ENCODE results near the gene RAC3.

Gene RAC3

DNA sequence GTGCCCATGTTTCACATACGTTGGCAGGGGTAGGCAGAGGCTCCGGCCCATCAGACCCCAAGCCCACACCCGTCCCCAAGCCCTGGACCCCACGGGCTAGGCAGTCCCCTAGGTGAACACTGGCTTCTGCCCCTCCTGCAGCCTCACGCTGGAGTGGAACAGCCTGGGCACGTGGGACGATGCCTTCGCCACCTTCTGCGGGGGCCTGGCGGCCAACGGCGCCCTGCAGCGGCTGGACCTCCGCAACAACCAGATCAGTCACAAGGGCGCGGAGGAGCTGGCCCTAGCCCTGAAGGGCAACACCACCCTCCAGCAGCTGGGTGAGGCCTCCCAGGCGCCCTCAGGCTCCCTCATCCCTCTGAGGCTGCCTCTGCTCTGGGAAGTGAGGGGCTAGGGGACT, 6.6 kb upstream of the RAC3 start:
- no peak for DNase-seq
- Histone ChIP-seq H3K36me3 (ENCODE audit: control insufficient read depth, insufficient read depth, low read length) (no peaks in the 10 kb centered on the region), H3K27me3 (replicated peaks; ENCODE audit: control insufficient read depth, insufficient read depth, low read length, poor library complexity, severe bottlenecking) (no peaks in the 10 kb centered on the region), H3K27ac (ENCODE audit: insufficient read depth, low read length, poor library complexity, severe bottlenecking) (no peak overlapping the region), H3K4me3 (ENCODE audit: insufficient read depth, low read depth, low read length, poor library complexity, severe bottlenecking) (no peak overlapping the region), H3K4me1 (ENCODE audit: control insufficient read depth, insufficient read depth, low read length, poor library complexity, severe bottlenecking) (peaks cover 26% of the 10 kb centered on the region), H3K9me3 (ENCODE audit: control insufficient read depth, low read length) (no peaks in the 10 kb centered on the region)

DNA sequence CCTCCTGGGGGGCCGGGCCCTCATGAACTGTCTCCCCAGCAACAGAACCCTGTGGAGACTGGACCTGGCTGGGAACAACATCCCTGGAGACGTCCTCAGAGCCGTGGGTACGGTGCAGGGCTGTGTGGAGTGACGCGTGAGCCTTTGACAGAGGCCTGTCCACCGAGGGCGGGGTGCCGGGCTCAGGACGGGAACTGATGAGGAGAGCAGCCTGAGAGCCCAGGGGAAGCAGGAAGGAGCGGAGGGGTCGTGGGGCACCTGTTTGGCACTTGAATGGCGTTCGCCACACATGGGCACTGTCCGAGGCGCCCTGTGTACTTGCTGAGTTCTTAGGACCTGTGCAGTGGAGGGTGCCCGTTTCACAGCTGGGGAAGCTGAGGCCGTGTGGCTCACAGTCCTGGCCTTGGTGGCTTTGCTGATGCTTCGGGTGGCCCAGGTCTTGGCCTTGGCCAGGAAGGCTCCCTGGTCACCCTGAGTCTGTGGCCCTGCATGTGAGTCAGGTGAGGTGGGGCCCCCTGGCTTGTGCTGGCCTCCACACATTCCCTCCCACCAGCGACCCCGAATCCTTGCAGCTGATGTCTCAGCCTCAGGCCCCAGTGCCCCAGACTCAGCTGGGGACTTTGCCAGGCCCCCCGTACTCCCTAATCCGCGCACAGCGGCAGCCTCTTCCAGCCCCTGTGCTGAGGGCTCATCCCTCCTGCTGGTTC, 5.9 kb upstream of the RAC3 start:
- no peak overlapping the region for H3K27ac ChIP-seq (ENCODE audit: insufficient read depth, low read length, poor library complexity, severe bottlenecking)
- DNase-seq = no peak
- peaks cover 33% of the 10 kb centered on the region for H3K4me1 ChIP-seq (ENCODE audit: control insufficient read depth, insufficient read depth, low read length, poor library complexity, severe bottlenecking)
- no peaks in the 10 kb centered on the region for H3K36me3 ChIP-seq (ENCODE audit: control insufficient read depth, insufficient read depth, low read length)
- H3K27me3 ChIP-seq (replicated peaks; ENCODE audit: control insufficient read depth, insufficient read depth, low read length, poor library complexity, severe bottlenecking) = no peaks in the 10 kb centered on the region
- no peaks in the 10 kb centered on the region for H3K9me3 ChIP-seq (ENCODE audit: control insufficient read depth, low read length)
- H3K4me3 ChIP-seq (ENCODE audit: insufficient read depth, low read depth, low read length, poor library complexity, severe bottlenecking) = no peak overlapping the region

DNA sequence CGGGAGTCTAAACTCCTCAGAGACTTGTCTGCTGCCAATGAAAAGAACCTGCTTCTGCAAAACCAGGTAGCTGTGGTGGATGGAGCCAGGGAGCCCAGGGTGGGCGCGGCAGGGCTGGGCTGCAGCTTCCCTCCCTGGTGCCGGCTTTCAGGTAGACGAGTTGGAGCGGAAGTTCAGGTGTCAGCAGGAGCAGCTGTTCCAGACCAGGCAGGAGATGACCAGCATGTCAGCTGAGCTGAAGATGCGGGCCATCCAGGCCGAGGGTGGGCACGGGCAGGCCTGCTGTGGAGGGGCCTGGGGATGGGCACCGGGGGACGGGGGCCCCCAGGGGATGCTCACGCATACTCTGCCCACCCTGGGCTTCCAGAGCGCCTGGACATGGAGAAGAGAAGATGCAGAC, 3.2 kb upstream of the RAC3 start:
- Histone ChIP-seq H3K27me3 (replicated peaks; ENCODE audit: control insufficient read depth, insufficient read depth, low read length, poor library complexity, severe bottlenecking) (no peaks in the 10 kb centered on the region), H3K4me1 (ENCODE audit: control insufficient read depth, insufficient read depth, low read length, poor library complexity, severe bottlenecking) (peaks cover 24% of the 10 kb centered on the region), H3K4me3 (ENCODE audit: insufficient read depth, low read depth, low read length, poor library complexity, severe bottlenecking) (no peak overlapping the region), H3K36me3 (ENCODE audit: control insufficient read depth, insufficient read depth, low read length) (no peaks in the 10 kb centered on the region), H3K27ac (ENCODE audit: insufficient read depth, low read length, poor library complexity, severe bottlenecking) (no peak overlapping the region), H3K9me3 (ENCODE audit: control insufficient read depth, low read length) (no peaks in the 10 kb centered on the region)
- DNase-seq = no peak

GRCh38 chr17:82028966-82029365, 2.5 kb upstream of the RAC3 start:
- DNase-seq = no peak
- no peak overlapping the region for H3K27ac ChIP-seq (ENCODE audit: insufficient read depth, low read length, poor library complexity, severe bottlenecking)
- H3K36me3 ChIP-seq (ENCODE audit: control insufficient read depth, insufficient read depth, low read length) = no peaks in the 10 kb centered on the region
- no peaks in the 10 kb centered on the region for H3K9me3 ChIP-seq (ENCODE audit: control insufficient read depth, low read length)
- H3K27me3 ChIP-seq (replicated peaks; ENCODE audit: control insufficient read depth, insufficient read depth, low read length, poor library complexity, severe bottlenecking) = no peaks in the 10 kb centered on the region
- peaks cover 18% of the 10 kb centered on the region for H3K4me1 ChIP-seq (ENCODE audit: control insufficient read depth, insufficient read depth, low read length, poor library complexity, severe bottlenecking)
- no peak overlapping the region for H3K4me3 ChIP-seq (ENCODE audit: insufficient read depth, low read depth, low read length, poor library complexity, severe bottlenecking)

DNA sequence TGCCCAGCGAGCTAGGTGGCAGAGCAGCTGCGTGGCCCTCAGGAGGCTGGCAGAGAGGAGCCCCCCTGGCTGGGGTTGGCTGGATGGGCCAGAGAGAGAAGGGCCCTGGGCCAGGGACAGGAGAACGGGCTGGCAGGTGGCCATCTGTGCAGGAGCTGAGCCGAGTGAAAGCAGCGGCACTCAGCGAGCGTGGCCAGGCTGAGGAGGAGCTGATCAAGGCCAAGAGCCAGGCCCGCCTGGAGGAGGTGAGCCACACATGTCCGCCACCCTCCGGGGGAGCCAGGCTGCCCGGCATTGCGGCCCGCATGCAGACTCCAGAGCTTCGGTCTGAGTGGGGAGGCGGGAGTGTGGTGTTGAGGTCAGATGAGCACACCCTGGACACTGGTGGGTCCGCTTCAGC, 2.1 kb upstream of the RAC3 start:
- DNase-seq = no peak
- Histone ChIP-seq H3K27ac (ENCODE audit: insufficient read depth, low read length, poor library complexity, severe bottlenecking) (no peak overlapping the region), H3K27me3 (replicated peaks; ENCODE audit: control insufficient read depth, insufficient read depth, low read length, poor library complexity, severe bottlenecking) (no peaks in the 10 kb centered on the region), H3K9me3 (ENCODE audit: control insufficient read depth, low read length) (no peaks in the 10 kb centered on the region), H3K4me3 (ENCODE audit: insufficient read depth, low read depth, low read length, poor library complexity, severe bottlenecking) (no peak overlapping the region), H3K36me3 (ENCODE audit: control insufficient read depth, insufficient read depth, low read length) (no peaks in the 10 kb centered on the region), H3K4me1 (ENCODE audit: control insufficient read depth, insufficient read depth, low read length, poor library complexity, severe bottlenecking) (peaks cover 14% of the 10 kb centered on the region)

DNA sequence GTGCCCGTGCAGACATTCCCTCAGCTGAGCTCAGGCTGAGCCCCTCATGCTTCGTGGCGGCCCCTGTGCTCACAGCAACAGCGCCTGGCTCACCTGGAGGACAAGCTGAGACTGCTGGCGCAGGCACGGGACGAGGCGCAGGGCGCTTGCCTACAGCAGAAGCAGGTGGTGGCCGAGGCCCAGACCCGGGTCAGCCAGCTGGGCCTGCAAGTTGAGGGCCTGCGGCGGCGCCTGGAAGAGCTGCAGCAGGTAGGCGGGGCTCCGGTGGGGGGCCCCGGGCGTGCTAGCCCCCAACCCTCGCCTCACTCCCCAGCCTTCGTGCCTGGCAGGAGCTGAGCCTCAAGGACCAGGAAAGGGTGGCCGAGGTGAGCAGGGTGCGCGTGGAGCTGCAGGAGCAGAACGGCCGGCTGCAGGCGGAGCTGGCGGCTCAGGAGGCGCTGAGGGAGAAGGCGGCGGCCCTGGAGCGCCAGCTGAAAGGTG, 1.4 kb upstream of the RAC3 start:
- Histone ChIP-seq H3K36me3 (ENCODE audit: control insufficient read depth, insufficient read depth, low read length) (no peaks in the 10 kb centered on the region), H3K9me3 (ENCODE audit: control insufficient read depth, low read length) (no peaks in the 10 kb centered on the region), H3K4me3 (ENCODE audit: insufficient read depth, low read depth, low read length, poor library complexity, severe bottlenecking) (peak overlapping the region; percentile 57), H3K27ac (ENCODE audit: insufficient read depth, low read length, poor library complexity, severe bottlenecking) (peak overlapping the region; percentile 28), H3K4me1 (ENCODE audit: control insufficient read depth, insufficient read depth, low read length, poor library complexity, severe bottlenecking) (peaks cover 13% of the 10 kb centered on the region), H3K27me3 (replicated peaks; ENCODE audit: control insufficient read depth, insufficient read depth, low read length, poor library complexity, severe bottlenecking) (no peaks in the 10 kb centered on the region)
- no peak for DNase-seq

- Histone ChIP-seq H3K9me3 (ENCODE audit: control insufficient read depth, low read length) (no peaks in the 10 kb centered on the region), H3K4me3 (ENCODE audit: insufficient read depth, low read depth, low read length, poor library complexity, severe bottlenecking) (peak overlapping the region; percentile 57), H3K4me1 (ENCODE audit: control insufficient read depth, insufficient read depth, low read length, poor library complexity, severe bottlenecking) (peaks cover 15% of the 10 kb centered on the region), H3K27ac (ENCODE audit: insufficient read depth, low read length, poor library complexity, severe bottlenecking) (peak overlapping the region; percentile 28), H3K36me3 (ENCODE audit: control insufficient read depth, insufficient read depth, low read length) (no peaks in the 10 kb centered on the region), H3K27me3 (replicated peaks; ENCODE audit: control insufficient read depth, insufficient read depth, low read length, poor library complexity, severe bottlenecking) (no peaks in the 10 kb centered on the region)
- peak; percentile 67 to 73 (median 68) for DNase-seq
These were observed 792 bp upstream of the RAC3 start for GRCh38 chr17:82030470-82031302.

- Histone ChIP-seq H3K4me1 (ENCODE audit: control insufficient read depth, insufficient read depth, low read length, poor library complexity, severe bottlenecking) (peaks cover 29% of the 10 kb centered on the region), H3K27me3 (replicated peaks; ENCODE audit: control insufficient read depth, insufficient read depth, low read length, poor library complexity, severe bottlenecking) (no peaks in the 10 kb centered on the region), H3K4me3 (ENCODE audit: insufficient read depth, low read depth, low read length, poor library complexity, severe bottlenecking) (peak overlapping the region; percentile 42), H3K27ac (ENCODE audit: insufficient read depth, low read length, poor library complexity, severe bottlenecking) (no peak overlapping the region), H3K9me3 (ENCODE audit: control insufficient read depth, low read length) (no peaks in the 10 kb centered on the region), H3K36me3 (ENCODE audit: control insufficient read depth, insufficient read depth, low read length) (no peaks in the 10 kb centered on the region)
- DNase-seq = peak in 2 of 3 donors; percentile 9 to 37
These were observed 578 bp downstream of the RAC3 start for GRCh38 chr17:82031885-82032627.

DNA sequence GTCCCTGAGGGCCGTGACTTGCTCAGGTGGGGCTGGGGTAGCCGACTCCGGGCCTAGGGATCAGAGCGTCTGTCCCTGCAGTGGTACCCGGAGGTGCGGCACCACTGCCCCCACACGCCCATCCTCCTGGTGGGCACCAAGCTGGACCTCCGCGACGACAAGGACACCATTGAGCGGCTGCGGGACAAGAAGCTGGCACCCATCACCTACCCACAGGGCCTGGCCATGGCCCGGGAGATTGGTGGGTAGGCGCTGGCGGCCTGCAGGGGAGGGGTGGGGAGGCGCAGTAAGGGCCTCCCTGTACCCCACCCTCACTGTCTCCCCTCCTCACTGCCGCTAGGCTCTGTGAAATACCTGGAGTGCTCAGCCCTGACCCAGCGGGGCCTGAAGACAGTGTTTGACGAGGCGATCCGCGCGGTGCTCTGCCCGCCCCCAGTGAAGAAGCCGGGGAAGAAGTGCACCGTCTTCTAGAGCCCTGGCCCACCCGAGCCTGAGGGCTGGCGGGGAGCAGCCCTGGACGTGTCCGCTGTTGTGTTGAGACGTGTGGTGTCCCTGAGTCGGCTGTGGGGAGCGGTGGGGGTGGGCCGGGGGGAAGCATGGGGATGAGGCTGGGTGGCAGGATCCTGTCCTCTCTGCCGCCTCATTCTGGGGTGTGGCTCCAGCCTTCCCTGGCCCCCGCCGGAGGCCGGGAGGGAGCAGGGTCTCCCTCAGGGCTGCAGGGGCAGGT, 2.0 kb downstream of the RAC3 start:
- peaks cover 29% of the 10 kb centered on the region for H3K4me1 ChIP-seq (ENCODE audit: control insufficient read depth, insufficient read depth, low read length, poor library complexity, severe bottlenecking)
- H3K27me3 ChIP-seq (replicated peaks; ENCODE audit: control insufficient read depth, insufficient read depth, low read length, poor library complexity, severe bottlenecking) = no peaks in the 10 kb centered on the region
- no peak overlapping the region for H3K27ac ChIP-seq (ENCODE audit: insufficient read depth, low read length, poor library complexity, severe bottlenecking)
- no peaks in the 10 kb centered on the region for H3K36me3 ChIP-seq (ENCODE audit: control insufficient read depth, insufficient read depth, low read length)
- no peak overlapping the region for H3K4me3 ChIP-seq (ENCODE audit: insufficient read depth, low read depth, low read length, poor library complexity, severe bottlenecking)
- no peak for DNase-seq
- H3K9me3 ChIP-seq (ENCODE audit: control insufficient read depth, low read length) = no peaks in the 10 kb centered on the region

All from effector memory CD4-positive, alpha-beta T cell (primary cell).